GM23338 (cell line): ENCODE measurements around the gene HP.

Source experiments
- POLR2AphosphoS5 ChIP-seq: IDR thresholded peaks from 2 replicates; pipeline ENCODE4 v1.6.1; 2016; ENCODE audit warnings: antibody characterized with exemption, low read depth
- TF ChIP-seq, protein P1 (sequence below), 2 experiments: fragments of 200-600 bp in 1 of 2; sonication (generic) in 1 of 2; conservative IDR thresholded peaks; 2 replicates each; pipeline versions ENCODE4 v1.5.1 to v1.6.1; 2016 to 2017; ENCODE audit warnings: antibody characterized with exemption in 2 of 2, low read depth in 2 of 2, mild to moderate bottlenecking in 2 of 2, moderate library complexity in 1 of 2

DNA sequence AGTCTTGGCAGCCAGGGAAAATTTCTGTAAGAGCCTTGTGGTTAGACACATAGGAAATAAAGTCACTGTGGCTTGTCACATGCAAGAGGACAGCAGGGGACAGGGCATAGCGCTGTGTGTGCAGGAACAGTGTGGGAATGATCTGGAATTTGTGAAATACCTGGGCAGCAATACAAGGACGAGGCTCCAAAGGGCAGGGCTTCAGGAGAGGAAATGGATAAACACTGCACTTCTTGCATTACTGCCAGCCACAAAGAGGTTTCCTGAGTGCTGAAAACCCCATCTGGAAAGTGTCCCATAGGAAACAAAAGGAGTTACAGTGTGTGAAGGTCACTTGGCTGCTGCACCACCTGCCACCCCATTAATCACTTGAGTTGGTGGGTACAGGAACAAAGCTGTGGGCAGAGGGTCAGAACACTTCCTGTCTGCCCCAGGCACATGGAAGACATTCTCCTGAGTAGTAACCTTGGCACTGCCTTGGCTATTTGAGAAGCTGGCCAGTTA is 12.1 kb upstream of the HP start:
- TF ChIP-seq, protein P1, sequence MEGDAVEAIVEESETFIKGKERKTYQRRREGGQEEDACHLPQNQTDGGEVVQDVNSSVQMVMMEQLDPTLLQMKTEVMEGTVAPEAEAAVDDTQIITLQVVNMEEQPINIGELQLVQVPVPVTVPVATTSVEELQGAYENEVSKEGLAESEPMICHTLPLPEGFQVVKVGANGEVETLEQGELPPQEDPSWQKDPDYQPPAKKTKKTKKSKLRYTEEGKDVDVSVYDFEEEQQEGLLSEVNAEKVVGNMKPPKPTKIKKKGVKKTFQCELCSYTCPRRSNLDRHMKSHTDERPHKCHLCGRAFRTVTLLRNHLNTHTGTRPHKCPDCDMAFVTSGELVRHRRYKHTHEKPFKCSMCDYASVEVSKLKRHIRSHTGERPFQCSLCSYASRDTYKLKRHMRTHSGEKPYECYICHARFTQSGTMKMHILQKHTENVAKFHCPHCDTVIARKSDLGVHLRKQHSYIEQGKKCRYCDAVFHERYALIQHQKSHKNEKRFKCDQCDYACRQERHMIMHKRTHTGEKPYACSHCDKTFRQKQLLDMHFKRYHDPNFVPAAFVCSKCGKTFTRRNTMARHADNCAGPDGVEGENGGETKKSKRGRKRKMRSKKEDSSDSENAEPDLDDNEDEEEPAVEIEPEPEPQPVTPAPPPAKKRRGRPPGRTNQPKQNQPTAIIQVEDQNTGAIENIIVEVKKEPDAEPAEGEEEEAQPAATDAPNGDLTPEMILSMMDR (conservative IDR thresholded peaks at IDR 0.05; ENCODE audit: low read depth in 2 of 2): no peak
- TF ChIP-seq POLR2AphosphoS5: no peak
